GOT3 (cell line): ENCODE data around the gene AP1B1.
A peak's percentile ranks its signal among the peaks of the same experiment; 100 is the strongest.

Experiments
- DNase-seq: peaks from one replicate; lab custom pipeline; 2025; ENCODE audit warnings: mixed read lengths; lab: John Stamatoyannopoulos, UW

AP1B1 gene

GRCh38 chr22:29313126-29313575 lies 75.2 kb downstream of the AP1B1 start:
- DNase-seq, result no peak

DNA sequence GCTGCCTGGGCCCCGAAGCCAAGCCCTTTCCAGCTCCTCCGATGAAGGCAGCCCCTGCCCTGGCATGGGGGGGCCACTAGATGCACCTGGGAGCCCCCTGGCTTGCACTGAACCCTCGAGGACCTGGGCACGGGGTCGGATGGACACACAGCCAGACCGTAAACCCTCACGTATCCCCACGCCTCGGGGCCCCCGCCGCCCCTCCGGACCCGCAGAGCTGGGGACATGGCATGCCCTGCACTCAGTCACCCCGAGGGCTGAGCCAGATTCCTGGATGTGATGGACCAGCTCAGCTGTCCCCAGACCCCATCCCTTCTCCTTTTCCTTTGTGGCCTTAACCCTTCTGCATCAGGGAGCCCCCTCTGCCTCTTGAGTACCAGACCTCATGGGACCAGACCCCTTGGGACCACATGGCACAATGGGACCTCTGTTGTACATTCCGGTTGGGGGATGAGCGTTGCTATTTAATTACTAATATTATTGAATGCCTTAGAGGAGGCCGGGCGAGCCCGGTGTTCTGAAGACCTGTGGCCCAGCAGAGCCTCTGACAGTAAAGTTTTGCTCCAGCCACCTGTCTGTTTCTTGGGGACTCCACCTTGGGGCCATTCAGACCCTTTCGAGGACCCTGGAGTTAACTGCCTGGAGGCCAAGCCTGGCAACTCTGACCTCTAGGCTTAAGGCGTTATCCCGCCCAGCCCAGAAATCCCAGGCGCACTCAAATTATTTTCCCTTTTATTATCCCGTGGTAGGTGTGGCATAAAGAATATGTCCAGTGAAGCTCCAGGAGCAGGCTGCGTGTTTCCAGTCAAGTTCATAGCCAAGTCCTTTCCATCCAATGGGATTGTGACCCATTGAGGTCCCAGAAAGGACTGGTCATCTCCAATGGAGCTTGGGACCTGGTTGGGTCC lies 75.9 kb downstream of the AP1B1 start:
- no peak for DNase-seq

- no peak for DNase-seq
Observed at GRCh38 chr22:29311464-29312217, 76.7 kb downstream of the AP1B1 start.

GRCh38 chr22:29310863-29311339 lies 77.5 kb downstream of the AP1B1 start:
- peak; percentile 91 for DNase-seq

DNA sequence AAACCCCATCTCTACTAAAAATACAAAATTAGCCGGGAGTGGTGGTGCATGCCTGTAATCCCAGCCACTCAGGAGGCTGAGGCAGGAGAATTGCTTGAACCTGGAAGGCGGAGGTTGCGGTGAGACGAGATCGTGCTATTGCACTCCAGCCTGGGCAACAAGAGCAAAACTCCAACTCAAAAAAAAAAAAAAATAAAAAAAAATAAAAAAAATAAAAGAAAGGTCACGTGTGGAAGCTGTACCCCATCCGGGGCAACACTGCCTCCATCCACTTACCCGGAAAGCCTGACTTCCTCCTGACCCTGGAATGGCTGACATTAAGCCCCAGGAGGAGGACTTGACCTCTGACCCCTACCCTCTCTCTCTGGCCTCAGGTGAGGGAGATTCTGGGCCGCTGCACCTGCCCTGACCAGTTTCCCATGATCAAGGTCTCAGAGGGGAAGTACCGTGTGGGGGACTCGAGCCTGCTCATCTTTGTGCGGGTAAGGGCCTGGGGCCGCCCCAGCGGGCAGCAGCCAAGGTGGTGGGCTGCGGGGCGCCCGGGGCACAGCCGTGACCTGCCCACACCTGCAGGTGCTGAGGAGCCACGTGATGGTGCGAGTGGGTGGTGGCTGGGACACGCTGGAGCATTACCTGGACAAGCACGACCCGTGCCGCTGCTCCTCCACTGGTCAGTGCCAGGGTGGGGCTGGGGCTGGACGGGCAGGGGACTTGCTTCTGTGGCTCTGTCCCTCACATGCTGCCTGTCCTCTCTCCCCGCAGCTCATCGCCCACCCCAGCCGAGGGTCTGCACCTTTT lies 78.1 kb downstream of the AP1B1 start:
- DNase-seq, result no peak

GRCh38 chr22:29309332-29310064 lies 78.9 kb downstream of the AP1B1 start:
- DNase-seq, result no peak

- no peak for DNase-seq
Observed at GRCh38 chr22:29308791-29309262, 79.5 kb downstream of the AP1B1 start.

- DNase-seq, result no peak
Observed at GRCh38 chr22:29308148-29308790, 80.1 kb downstream of the AP1B1 start.

DNA sequence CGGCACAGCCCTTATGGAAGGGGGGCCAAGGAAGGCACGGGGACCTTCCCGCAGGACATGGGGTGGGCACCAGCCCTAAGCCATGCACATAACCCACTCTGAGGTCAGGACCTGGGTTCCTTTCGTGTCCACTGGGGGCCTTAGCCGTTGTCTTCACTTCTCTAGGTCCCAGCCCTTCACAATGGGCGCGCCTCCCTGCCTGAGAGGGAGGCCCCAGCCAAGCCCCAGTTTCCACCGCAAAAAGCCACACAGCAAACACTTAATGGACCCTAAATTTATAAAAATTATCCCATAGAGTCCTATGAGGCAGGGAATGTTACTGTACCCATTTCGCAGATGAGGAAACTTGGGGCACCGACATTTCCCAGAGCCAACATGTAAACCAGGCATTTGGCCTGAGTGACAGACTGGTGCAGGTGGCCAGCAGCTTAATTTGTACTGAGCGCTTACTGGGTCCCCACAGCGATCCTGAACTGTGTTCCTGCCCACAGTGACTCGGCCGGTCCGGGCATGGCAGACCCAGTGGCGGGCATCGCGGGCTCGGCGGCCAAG lies 80.7 kb downstream of the AP1B1 start:
- no peak for DNase-seq

- peak; percentile 25 for DNase-seq
Observed at GRCh38 chr22:29306835-29307595, 81.4 kb downstream of the AP1B1 start.

- DNase-seq, result peak; percentile 25
Observed at GRCh38 chr22:29306175-29306834, 82.1 kb downstream of the AP1B1 start, which contains the start of gene GAS2L1. Gene GAS2L1, plus strand, starts transcription at chr22:29306650. Its CDS starts 1,456 bp downstream, at chr22:29308106.

GRCh38 chr22:29305836-29306174 lies 82.6 kb downstream of the AP1B1 start:
- DNase-seq, result no peak

- no peak for DNase-seq
Observed at GRCh38 chr22:29302681-29303465, 85.5 kb downstream of the AP1B1 start.

GRCh38 chr22:29302402-29302680 lies 86.0 kb downstream of the AP1B1 start:
- DNase-seq, result no peak

DNA sequence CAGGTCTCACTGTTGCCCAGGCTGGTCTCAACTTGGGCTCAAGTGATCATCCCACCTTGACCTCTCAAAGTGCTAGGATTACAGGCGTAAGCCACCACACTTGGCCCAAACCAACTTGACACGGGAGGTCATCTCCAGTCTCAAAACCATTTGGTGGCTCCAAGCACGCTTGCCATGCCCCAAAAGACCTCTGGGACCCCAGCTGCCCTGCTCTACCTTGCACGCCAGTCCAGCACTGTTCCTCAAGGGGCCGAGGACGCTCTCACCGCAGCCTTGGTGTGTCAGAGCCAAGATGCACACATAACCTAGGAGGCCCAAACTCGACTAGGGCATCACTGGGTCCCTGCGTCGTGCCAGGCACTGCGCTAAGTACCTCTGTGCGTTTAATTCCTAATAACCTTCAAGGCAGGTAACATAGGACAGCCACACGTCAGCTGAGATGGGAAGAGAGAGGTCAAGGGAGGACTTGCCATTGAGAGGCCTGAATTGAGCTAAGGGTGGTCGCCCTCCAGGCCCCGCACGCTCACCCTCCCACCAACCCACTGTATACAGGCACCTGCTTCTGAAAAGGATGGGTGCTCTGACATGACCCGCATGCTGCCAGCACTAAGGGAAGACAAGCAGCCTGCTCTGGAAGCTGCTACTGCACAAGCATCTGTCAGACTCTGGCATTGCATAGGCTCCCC lies 86.5 kb downstream of the AP1B1 start:
- no peak for DNase-seq

GRCh38 chr22:29300807-29301601 lies 87.4 kb downstream of the AP1B1 start:
- DNase-seq, result no peak

DNA sequence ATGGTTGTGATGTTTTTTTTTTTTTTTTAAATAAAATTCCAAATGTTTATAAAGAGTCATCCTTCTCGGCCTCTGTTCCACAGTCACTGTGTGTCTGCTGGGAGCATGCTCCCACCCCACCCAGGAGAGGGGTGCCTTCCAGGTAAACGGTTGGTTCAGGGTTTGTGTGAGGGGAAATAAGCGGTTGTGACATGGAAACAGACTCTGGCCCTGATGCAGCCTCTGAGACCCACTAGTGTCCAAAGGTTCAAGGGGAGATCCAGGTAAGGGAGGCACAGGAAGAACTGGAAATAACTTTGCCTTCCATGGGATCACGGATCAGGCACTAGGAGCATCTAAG lies 87.9 kb downstream of the AP1B1 start:
- no peak for DNase-seq
